HUES6 (cell line): ENCODE results near the gene PRRT1.
"Not testable (repeated sequence)": the region's sequence is repeated elsewhere in the genome, so short reads cannot be mapped to it uniquely, and the experiment has no call there.

Experiments
- H3K27ac ChIP-seq: 2 replicates; pipeline ENCODE4 v1.7.0; 2013; ENCODE audit warnings: low read depth, mild to moderate bottlenecking, low read length, inconsistent platforms
- H3K27me3 ChIP-seq: 2 replicates; pipeline ENCODE4 v1.6.1; 2013; ENCODE audit warnings: low read length; ENCODE audit not compliant: control insufficient read depth, insufficient read depth
- H3K36me3 ChIP-seq: 2 replicates; pipeline ENCODE4 v1.6.1; 2013; ENCODE audit warnings: low read length; ENCODE audit not compliant: control insufficient read depth, insufficient read depth
- H3K4me1 ChIP-seq: 2 replicates; pipeline ENCODE4 v1.6.1; 2013; ENCODE audit warnings: low read length; ENCODE audit not compliant: control insufficient read depth, insufficient read depth
- H3K4me3 ChIP-seq: 2 replicates; pipeline ENCODE4 v1.5.1; 2013; ENCODE audit warnings: low read depth, low read length
- H3K9ac ChIP-seq: one replicate; pipeline ENCODE4 v1.6.1; 2013; ENCODE audit warnings: mild to moderate bottlenecking, low read length
- H3K9me3 ChIP-seq: 2 replicates; pipeline ENCODE4 v1.6.1; 2013; ENCODE audit warnings: low read depth, low read length; ENCODE audit not compliant: control insufficient read depth, insufficient read depth

Gene PRRT1

GRCh38 chr6:32193096-32193495, 41.4 kb upstream of the PRRT1 start:
- Histone ChIP-seq H3K9ac (peak overlapping the region; percentile 9), H3K4me1 (peaks cover 56% of the 10 kb centered on the region), H3K4me3 (peak overlapping the region; percentile 52)
- not testable (repeated sequence) for H3K9me3 ChIP-seq, H3K27ac ChIP-seq, H3K27me3 ChIP-seq, H3K36me3 ChIP-seq

GRCh38 chr6:32192608-32193039, 40.9 kb upstream of the PRRT1 start, which contains the start of gene GPSM3:
Gene GPSM3 (minus strand): TSS chr6:32192643. CDS start chr6:32192513, 130 bp downstream.
- H3K4me3 ChIP-seq: peak within 1 kb of the TSS; percentile 52
- H3K27ac ChIP-seq: no peak within 1 kb of the TSS
- H3K36me3 ChIP-seq: peaks cover 6% of the 10 kb centered on the region
- H3K9me3 ChIP-seq: no peaks in the 10 kb centered on the region
- H3K9ac ChIP-seq: peak within 1 kb of the TSS; percentile 9
- peaks cover 56% of the 10 kb centered on the region for H3K4me1 ChIP-seq
- no peaks in the 10 kb centered on the region for H3K27me3 ChIP-seq

DNA sequence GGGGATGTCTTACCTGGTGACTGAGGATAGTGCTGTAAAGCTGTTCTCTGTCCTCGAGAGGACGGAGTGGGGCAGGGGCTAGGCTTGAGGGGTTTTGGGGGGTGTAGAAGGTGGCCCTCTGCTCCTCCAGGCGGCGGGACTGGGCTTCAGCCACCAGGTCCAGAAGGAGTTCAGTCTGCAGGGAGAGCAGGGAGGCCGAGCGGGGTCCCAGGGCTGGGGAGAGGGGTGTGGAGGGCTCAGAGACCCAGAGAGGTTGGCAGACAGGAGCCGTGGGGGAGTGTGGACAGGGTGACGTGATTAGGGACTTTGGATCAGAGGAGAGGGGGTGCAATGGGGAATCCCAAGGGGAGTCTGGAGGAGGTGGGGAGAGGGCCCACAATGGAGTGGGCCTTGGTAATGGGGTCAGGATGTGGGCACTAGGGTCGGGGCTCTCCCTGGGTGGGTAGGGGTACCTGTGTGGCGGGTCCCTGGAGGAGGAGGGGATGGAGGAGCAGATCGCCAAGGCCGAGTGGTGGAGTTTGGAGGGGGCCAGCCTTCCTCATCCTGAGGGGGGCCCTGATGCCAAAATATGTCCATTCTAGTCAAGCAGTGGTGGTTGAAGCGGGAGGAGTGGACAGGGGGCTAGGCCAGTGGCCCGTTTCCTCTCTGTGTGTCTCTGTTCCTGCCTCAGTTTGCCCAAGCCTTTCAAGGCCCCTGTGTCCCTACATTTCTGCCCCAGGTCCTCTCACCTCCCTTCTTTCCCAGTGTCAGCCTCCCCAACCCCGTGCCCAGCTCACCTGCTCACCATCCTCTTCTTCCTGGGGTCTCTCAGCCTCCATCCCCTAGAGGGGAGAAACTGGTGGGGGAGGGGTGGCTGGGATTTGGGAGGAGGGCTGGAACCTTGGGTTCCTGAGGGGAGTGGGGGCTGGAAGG, 40.2 kb upstream of the PRRT1 start:
- H3K36me3 ChIP-seq: peaks cover 13% of the 10 kb centered on the region
- no peak overlapping the region for H3K27ac ChIP-seq
- peak overlapping the region; percentile 15; the same call in 1 of the 2 replicates for H3K4me3 ChIP-seq
- no peaks in the 10 kb centered on the region for H3K27me3 ChIP-seq
- H3K4me1 ChIP-seq: peaks cover 50% of the 10 kb centered on the region
- H3K9me3 ChIP-seq: no peaks in the 10 kb centered on the region
- no peak overlapping the region for H3K9ac ChIP-seq

GRCh38 chr6:32190911-32191677, 39.4 kb upstream of the PRRT1 start:
- Histone ChIP-seq H3K9ac (peak overlapping the region; percentile 43), H3K27me3 (no peaks in the 10 kb centered on the region), H3K4me3 (peak overlapping the region; percentile 53; the same call in 1 of the 2 replicates), H3K9me3 (no peaks in the 10 kb centered on the region), H3K27ac (peak overlapping the region; percentile 72; the same call in 1 of the 2 replicates), H3K4me1 (peaks cover 45% of the 10 kb centered on the region), H3K36me3 (peaks cover 21% of the 10 kb centered on the region)

DNA sequence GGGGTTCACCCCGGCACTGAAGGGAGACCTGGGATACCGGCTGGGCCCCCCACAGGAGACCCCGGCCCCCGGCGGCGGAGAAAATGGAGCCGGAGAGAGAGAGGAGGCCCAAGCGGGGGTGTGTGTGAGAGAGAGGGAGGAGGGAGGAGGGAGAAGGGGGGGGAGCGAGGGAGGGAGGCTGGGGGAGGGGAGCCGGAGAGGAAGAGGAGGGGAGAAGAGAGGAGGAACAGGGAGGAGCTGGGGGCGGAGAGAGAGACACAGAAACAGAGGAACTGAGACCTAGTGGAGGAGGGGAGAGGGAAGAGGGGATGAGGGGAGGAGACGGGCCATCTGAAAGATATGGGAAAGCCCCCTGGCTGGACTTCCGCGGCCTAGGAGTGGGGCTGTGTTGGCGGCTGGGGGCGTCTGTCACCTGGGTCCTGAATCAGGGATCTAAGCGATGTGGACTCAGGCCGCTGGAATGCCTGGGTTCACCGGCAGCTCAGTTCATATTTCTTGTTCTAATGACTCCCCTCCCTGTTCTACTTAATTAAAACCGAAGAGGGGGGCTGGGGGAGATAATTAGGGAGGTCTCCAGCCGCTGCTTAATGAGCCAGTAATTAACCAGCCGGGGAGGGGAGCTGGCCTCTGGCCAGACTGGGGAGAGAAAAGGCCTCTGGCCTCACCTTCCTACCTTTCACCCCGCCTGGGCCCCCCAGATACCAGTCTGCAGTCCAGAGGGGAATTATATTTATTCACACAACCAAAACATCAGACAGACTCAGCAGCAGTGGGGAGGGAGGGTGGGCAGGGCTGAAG, 38.5 kb upstream of the PRRT1 start, which contains the start of gene PBX2:
Gene PBX2, minus strand, starts transcription at position 149 of the 798 bp plus-strand sequence. CDS start 287 bp downstream, outside the sequence.
- Histone ChIP-seq H3K27ac (peak within 1 kb of the TSS; percentile 72), H3K4me3 (peak within 1 kb of the TSS; percentile 53), H3K4me1 (peaks cover 45% of the 10 kb centered on the region), H3K27me3 (no peaks in the 10 kb centered on the region), H3K9ac (peak within 1 kb of the TSS; percentile 72), H3K36me3 (peaks cover 23% of the 10 kb centered on the region), H3K9me3 (no peaks in the 10 kb centered on the region)

GRCh38 chr6:32189742-32190053, 38.0 kb upstream of the PRRT1 start:
- Histone ChIP-seq H3K27ac (peak overlapping the region; percentile 68), H3K9ac (peak overlapping the region; percentile 72), H3K9me3 (no peaks in the 10 kb centered on the region), H3K4me1 (peaks cover 40% of the 10 kb centered on the region), H3K27me3 (no peaks in the 10 kb centered on the region), H3K36me3 (peaks cover 23% of the 10 kb centered on the region), H3K4me3 (peak overlapping the region; percentile 53)

DNA sequence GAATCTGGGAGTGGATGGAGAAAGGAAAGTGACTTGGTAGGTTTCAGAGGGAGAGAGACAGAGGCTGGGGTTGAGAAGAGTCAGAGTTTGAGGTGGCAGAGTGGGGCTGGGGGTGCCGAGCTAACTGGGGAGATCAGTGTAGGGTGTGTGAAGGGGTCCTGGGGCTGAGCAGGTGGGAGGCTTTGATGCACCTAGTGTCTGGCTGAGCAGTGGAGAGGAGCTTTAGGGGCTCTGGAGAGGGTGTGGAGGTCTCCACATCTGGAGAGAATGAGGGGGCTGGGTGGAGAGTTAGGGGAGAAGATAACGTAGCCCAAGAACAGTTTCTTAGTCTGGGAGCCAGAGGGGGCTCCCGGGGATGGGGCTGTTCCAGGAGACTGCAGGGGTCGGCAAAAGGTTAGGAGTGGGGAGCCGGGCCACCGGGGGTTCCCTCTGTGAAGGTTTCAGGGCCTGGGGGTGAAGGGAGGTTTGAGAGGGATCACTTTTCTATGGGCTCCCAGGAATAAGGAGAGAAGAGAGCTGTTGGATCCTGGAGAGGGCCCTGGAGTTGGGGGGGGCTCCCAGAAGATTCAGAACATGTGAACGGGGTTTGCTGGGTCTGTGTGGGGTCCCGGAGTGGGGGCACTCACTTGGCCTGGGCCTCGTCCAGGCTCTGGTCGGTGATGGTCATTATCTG, 37.5 kb upstream of the PRRT1 start:
- Histone ChIP-seq H3K4me1 (peaks cover 37% of the 10 kb centered on the region), H3K4me3 (peak overlapping the region; percentile 53), H3K27ac (peak overlapping the region; percentile 68), H3K9ac (peak overlapping the region; percentile 72), H3K27me3 (no peaks in the 10 kb centered on the region), H3K9me3 (no peaks in the 10 kb centered on the region), H3K36me3 (peaks cover 25% of the 10 kb centered on the region)

GRCh38 chr6:32188381-32189068, 36.8 kb upstream of the PRRT1 start:
- H3K27ac ChIP-seq: no peak overlapping the region
- no peaks in the 10 kb centered on the region for H3K27me3 ChIP-seq
- peaks cover 37% of the 10 kb centered on the region for H3K4me1 ChIP-seq
- peak overlapping the region; percentile 72 for H3K9ac ChIP-seq
- peaks cover 31% of the 10 kb centered on the region for H3K36me3 ChIP-seq
- H3K9me3 ChIP-seq: no peaks in the 10 kb centered on the region
- peak overlapping the region; percentile 53 for H3K4me3 ChIP-seq

GRCh38 chr6:32187725-32188380, 36.1 kb upstream of the PRRT1 start:
- Histone ChIP-seq H3K4me1 (peaks cover 34% of the 10 kb centered on the region), H3K36me3 (peaks cover 38% of the 10 kb centered on the region)
- H3K9me3 ChIP-seq, H3K4me3 ChIP-seq, H3K27me3 ChIP-seq, H3K9ac ChIP-seq, H3K27ac ChIP-seq: not testable (repeated sequence)
